Coronary artery (tissue), 2 donors: ENCODE results near the gene MRPS16.
A peak's percentile ranks its signal among the peaks of the same experiment; 100 is the strongest.

Experiments used
- DNase-seq: peaks from one replicate; pipeline ENCODE4 v3.0.0-alpha.2; 2017; ENCODE audit warnings: low spot score
- H3K27ac ChIP-seq, 2 donors: fragments of 200-600 bp; sonication (generic); one replicate each; pipeline ENCODE4 v1.5.1; 2016 to 2019
- H3K4me3 ChIP-seq: fragments of 200-600 bp; sonication (generic); 2 replicates; pipeline ENCODE4 v1.5.1; 2016; ENCODE audit warnings: mild to moderate bottlenecking, moderate library complexity
- CTCF ChIP-seq: fragments of 200-600 bp; sonication (generic); IDR thresholded peaks from one replicate; pipeline ENCODE4 v1.5.1; 2019; ENCODE audit warnings: antibody characterized with exemption

MRPS16 gene

GRCh38 chr10:73251683-73252444 is 580 bp downstream of the MRPS16 start:
- TF ChIP-seq CTCF: no peak
- H3K27ac ChIP-seq: peak overlapping the region; percentile 87 to 96
- no peak for DNase-seq
- peak overlapping the region; percentile 91 for H3K4me3 ChIP-seq

GRCh38 chr10:73248259-73248724 is 4.2 kb downstream of the MRPS16 start:
- DNase-seq: no peak
- Histone ChIP-seq H3K27ac (peak overlapping the region in 1 of 2 donors; percentile 76), H3K4me3 (no peak overlapping the region)
- TF ChIP-seq CTCF: no peak

- peak overlapping the region; percentile 76 to 91 for H3K27ac ChIP-seq
- H3K4me3 ChIP-seq: peak overlapping the region; percentile 97
- TF ChIP-seq CTCF: no peak
- DNase-seq: no peak
Measured at GRCh38 chr10:73247509-73248258, 4.8 kb downstream of the MRPS16 start.

- peak within 1 kb of the TSS; percentile 76 to 91 for H3K27ac ChIP-seq
- TF ChIP-seq CTCF: no peak
- peak within 1 kb of the TSS; percentile 97 for H3K4me3 ChIP-seq
- peak; percentile 96 for DNase-seq
Measured at GRCh38 chr10:73246646-73247508, 5.6 kb downstream of the MRPS16 start, which contains the start of gene DNAJC9. DNAJC9 (minus strand) TSS chr10:73247255; CDS start chr10:73247189, 66 bp downstream.

- DNase-seq: no peak
- no peak for TF ChIP-seq CTCF
- Histone ChIP-seq H3K27ac (peak overlapping the region; percentile 76 to 91), H3K4me3 (peak overlapping the region; percentile 97)
Measured at GRCh38 chr10:73246322-73246645, 6.2 kb downstream of the MRPS16 start.

GRCh38 chr10:73244866-73245477 is 7.5 kb downstream of the MRPS16 start:
- Histone ChIP-seq H3K4me3 (no peak overlapping the region), H3K27ac (no peak overlapping the region)
- no peak for TF ChIP-seq CTCF
- no peak for DNase-seq
